GM13977 (cell line): Measurements from ENCODE around the gene SAMSN1.
A peak's percentile ranks its signal among the peaks of the same experiment; 100 is the strongest.

Experiments
- DNase-seq: peaks from one replicate; pipeline ENCODE4 v3.0.0; 2012; ENCODE audit warnings: low spot score
- CTCF ChIP-seq: IDR thresholded peaks from 2 replicates; pipeline ENCODE4 v1.5.1; 2012; ENCODE audit warnings: mild to moderate bottlenecking, control low read depth; ENCODE audit not compliant: insufficient read depth; ENCODE audit errors: extremely low read depth, missing control alignments
- in situ Hi-C: fragments of 300-500 bp; cut with MboI; formaldehyde crosslinking; loops from one replicate; pipeline ENCODE4 v1.12.0; 2022; ENCODE audit warnings: low sequenced_read_pairs, low pct_unique_long_range_greater_than_20kb, mixed read lengths, inconsistent platforms; ENCODE audit not compliant: unreplicated experiment

Gene SAMSN1

GRCh38 chr21:14545906-14546480 is at the start of gene SAMSN1:
Gene SAMSN1 (minus strand): TSS chr21:14546315. CDS start chr21:14546261, 54 bp downstream.
- DNase-seq: peak; percentile 23

DNA sequence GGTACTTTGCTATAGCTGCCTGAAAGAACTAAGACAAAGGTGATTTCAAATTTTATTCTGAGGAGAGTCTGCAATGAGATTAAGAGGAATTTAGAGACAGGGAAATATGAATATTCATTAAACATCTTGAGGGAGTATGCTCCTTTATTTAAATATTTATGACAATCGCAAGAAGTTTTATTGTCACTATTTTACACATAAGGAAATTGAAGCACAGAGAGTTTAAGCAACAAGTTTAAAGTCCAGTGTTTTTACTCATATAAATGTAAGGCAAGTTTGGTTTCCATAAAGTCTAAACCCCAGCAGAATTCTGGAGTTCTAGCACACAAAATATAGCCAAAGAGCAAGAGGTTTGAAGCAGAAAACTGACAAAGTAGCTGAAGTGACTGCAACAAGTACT is 49.3 kb upstream of the SAMSN1 start:
- no peak for TF ChIP-seq CTCF
- in situ Hi-C loops: no loop called here
- no peak for DNase-seq

More at GRCh38 chr21:14545906-14546480, at the start of gene SAMSN1:
- no peak for TF ChIP-seq CTCF
- in situ Hi-C loops: no loop called here

DNA sequence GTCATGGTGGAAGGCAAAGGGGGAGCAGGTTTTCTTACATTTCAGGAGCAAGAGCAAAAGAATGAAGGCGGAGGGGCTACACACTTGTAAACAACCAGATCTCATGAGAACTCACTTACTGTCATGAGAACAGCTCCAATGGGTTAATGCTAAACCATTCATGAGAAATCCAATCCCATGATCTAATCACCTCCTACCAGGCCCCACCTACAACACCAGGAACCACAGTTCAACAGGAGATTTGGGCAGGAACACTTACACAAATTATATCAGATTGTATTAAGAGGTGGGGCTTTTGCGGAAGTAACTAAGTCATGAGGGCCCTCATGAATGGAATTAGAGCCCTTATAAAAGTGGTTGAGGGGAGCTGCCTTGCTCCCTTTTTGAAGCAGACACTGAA is 48.9 kb upstream of the SAMSN1 start:
- TF ChIP-seq CTCF: no peak
- no peak for DNase-seq
- in situ Hi-C loops: no loop called here

DNA sequence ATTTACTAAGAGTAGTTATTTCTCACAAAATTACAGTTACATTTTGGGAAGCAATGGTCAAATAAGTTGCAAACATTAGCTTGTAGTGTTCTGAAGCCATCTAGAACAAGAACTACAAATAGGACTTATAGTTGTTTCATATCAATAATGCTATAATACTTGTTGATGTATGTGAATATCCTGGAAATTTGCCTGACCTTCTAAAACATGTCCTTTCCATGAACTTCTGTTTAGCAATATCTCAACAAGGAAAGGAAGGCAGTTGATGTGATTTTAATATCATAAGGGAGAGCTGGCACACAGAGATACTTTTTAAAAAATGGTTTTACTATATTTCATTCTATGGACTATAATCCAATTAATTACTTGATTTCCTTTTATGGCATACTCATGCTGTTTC is 47.1 kb upstream of the SAMSN1 start:
- no peak for DNase-seq
- in situ Hi-C loops: no loop called here
- TF ChIP-seq CTCF: no peak

- in situ Hi-C loops: no loop called here
- no peak for DNase-seq
- no peak for TF ChIP-seq CTCF
Measured at GRCh38 chr21:14592296-14593000, 46.3 kb upstream of the SAMSN1 start.

- DNase-seq: no peak
- in situ Hi-C loops: no loop called here
- TF ChIP-seq CTCF: no peak
Measured at GRCh38 chr21:14591882-14592281, 45.8 kb upstream of the SAMSN1 start.

- in situ Hi-C loops: no loop called here
- TF ChIP-seq CTCF: no peak
- DNase-seq: no peak
Measured at GRCh38 chr21:14591377-14591776, 45.3 kb upstream of the SAMSN1 start.
